Vagina (tissue), 2 donors: Measurements from ENCODE around the gene TSGA10IP.

Experiments
- CTCF ChIP-seq, 3 experiments: fragments of 450-650 bp in 2 of 3; fragments of 200-600 bp in 1 of 3; sonication (generic) in 1 of 3; IDR thresholded peaks; one replicate each; pipeline ENCODE4 v1.5.1; 2017 to 2019; ENCODE audit warnings: antibody characterized with exemption in 3 of 3, mild to moderate bottlenecking in 2 of 3, moderate library complexity in 2 of 3
- POLR2A ChIP-seq, 2 donors: fragments of 450-650 bp; IDR thresholded peaks; one replicate each; pipeline ENCODE4 v1.6.1; 2017; ENCODE audit warnings: antibody characterized with exemption in 2 of 2, mild to moderate bottlenecking in 2 of 2, moderate library complexity in 2 of 2

- TF ChIP-seq POLR2A (IDR thresholded peaks at IDR 0.05) (no peak), CTCF (IDR thresholded peaks at IDR 0.05) (no peak)
Measured at GRCh38 chr11:65975771-65976170, 30.5 kb downstream of the TSGA10IP start.
